Putamen (tissue), 1 donor: ENCODE measurements around the gene ABCB6.
A peak's percentile ranks its signal among the peaks of the same experiment; 100 is the strongest.

Experiments
- DNase-seq: peaks from one replicate; pipeline ENCODE4 v3.0.0-alpha.2; 2016; ENCODE audit warnings: low spot score

Gene ABCB6

DNA sequence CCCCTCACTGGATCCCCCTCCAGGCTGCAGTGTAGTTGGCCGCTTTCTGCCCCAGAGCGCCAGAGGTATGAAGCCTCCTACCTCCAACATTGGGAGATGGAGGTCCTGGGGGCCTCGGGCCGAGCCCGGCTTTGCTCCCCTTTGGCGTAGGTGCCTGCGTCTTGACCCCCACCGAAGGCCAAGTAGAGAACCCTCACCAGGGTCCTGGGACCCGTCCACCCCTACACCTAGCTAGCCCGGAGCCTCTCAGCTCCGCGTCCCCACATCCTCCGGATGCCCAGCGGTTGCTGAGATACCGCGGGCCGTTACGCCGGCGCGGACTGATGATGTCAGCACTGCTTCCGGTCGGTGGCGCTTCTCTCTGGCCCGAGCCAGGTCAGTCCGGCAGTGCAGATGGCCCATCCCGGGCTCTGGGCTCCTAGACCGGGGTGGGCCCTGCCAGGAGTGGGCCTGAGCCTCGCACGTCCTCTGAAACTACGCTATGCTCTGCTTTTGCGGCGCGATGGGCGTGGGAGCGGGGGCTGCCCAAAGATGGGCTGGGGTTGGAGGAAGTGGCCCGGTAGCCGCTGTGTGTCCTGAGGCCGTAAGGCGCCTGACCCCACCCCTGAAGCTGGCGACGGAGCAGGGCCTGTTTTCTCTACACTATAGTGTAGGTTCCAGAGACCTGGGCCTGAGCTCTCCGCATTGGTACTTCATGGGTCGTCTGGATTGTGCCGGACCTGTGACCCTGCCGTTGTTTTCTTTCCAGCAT is 26.6 kb upstream of the ABCB6 start, which contains the start of the genes GLB1L and STK16:
Gene GLB1L, minus strand, starts transcription at position 297 of the 751 bp plus-strand sequence. CDS start 1,871 bp downstream, outside the sequence.
Gene STK16, plus strand, starts transcription at position 332 of the 751 bp plus-strand sequence. CDS start 521 bp downstream, outside the sequence.
- DNase-seq: peak; percentile 90

- no peak for DNase-seq
Measured at GRCh38 chr2:219244789-219245147, 26.0 kb upstream of the ABCB6 start.

GRCh38 chr2:219243291-219243761 is 24.6 kb upstream of the ABCB6 start:
- no peak for DNase-seq

- no peak for DNase-seq
Measured at GRCh38 chr2:219234331-219234730, 15.6 kb upstream of the ABCB6 start.

GRCh38 chr2:219230059-219230540 is 11.3 kb upstream of the ABCB6 start:
- no peak for DNase-seq

- DNase-seq: peak; percentile 99
Measured at GRCh38 chr2:219229305-219230058, 10.7 kb upstream of the ABCB6 start, which contains the start of the genes ANKZF1 and ATG9A. ANKZF1 (plus strand) TSS chr2:219229806; CDS start chr2:219230258, 452 bp downstream. ATG9A (minus strand) TSS chr2:219229636; CDS start chr2:219228024, 1,612 bp downstream.

DNA sequence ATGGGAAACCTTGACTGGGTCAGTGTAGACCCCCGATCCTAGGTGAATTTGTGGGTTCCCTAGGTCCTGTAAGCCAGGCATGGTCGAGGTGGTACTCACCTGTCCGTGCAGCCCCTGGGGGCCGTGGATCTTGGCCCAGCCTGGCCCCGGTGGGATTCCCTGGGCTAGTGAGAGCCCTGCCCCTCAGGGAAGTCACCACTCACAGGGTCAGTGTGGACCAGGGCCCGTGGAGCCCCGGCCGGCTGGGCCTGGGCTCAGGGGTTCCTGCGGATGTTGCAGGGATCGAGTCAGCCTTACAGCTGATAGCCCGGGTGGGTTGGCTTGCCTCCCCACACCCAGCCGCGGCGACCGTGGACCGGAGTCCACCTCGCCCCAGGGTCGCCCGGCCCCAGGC is 10.2 kb upstream of the ABCB6 start:
- no peak for DNase-seq

- no peak for DNase-seq
Measured at GRCh38 chr2:219228041-219228910, 9.5 kb upstream of the ABCB6 start.

DNA sequence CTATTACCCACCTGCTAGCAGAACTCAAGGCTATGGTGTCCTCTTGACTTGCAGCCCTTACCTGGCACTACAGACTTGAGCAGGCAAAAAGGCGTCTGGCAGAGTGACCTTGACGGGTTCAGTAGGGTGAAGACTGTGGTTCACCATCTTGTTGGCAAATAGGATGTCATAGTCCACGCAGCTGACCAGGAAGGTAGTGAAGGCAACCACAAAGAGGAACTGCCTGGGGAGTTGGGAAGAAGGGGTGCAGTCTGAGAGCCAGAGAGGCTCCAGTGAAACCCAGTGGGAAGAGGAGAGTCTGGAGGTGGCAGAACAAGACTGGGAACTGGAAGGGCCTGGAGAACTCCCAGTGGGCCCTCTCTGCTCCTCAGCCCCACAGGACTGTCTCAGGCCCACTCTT is 6.6 kb upstream of the ABCB6 start:
- DNase-seq: no peak

DNA sequence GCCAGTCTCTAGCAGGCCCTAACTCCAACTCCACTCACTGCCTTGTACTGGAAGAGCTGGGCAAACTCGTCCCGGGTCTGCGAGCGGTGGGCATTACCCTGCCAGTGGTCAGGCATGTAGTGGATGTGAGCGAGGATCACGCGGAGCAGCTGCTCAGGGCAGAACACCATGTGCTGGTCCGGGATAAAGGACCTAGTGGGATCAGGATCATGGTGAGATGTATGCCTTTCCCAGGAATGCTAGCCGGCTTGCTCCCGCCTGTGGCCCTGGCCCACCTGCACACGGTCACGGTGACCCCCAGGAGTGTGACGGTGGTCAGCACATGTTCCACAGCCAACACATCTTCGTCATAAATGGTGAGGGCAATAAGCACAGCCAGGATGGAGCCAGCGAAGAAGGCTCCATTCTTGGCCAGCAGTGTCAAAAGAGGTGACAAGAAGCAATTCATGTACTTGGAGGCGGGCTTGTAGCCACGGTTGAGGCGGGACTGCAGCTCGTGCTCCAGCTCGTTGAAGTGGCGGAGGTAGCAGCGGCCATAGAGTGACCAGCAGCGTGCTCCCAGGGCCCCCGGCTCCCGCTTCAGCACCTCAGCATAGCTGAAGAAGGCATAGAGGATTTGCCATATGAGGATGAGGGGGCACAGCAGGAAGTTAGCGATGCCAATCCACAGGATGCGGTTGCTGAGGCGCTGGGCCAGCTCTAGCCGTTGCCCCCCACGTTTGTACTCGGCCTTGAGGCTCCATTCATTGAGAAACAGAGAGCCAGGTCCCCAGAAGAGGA is 5.3 kb upstream of the ABCB6 start:
- DNase-seq: no peak

- no peak for DNase-seq
Measured at GRCh38 chr2:219221957-219222518, 3.3 kb upstream of the ABCB6 start.

DNA sequence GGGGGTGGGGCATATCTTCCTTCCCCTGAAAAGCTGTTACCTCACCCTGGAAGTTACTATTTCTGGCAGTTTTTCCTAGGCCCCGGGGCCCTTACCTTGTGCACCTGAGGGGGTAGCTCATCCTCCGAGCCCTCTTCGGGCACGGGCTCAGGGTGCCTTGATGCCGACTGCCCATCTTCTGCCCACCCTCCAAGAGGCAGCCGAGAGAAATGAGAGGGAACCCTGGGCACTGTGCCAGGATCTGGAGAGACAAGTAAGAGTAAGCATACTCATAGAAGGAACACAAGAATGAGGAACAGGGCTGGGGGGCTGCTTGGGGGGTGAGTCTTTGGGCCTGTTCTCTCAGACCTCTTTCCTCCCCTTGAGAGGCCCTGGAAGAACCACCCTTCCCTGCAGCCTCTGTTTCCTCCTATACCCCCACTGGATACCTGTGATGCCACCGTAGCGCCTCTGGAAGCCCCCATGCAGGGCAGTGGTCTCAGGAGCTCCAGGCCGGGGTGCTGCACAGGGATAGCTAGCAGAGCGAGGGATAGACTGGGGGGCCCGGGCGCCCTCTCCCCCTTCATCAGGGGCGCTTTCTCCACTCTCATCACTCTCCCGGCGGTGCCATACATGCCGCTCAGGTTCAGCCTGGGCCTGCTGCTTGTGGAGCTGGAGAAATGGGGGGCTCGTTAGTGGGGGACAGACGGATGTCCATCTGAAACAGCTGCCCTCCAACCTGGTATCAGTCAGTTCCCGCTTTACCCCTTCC is 2.1 kb upstream of the ABCB6 start:
- DNase-seq: no peak

- no peak for DNase-seq
Measured at GRCh38 chr2:219219784-219220532, 1.2 kb upstream of the ABCB6 start.

DNA sequence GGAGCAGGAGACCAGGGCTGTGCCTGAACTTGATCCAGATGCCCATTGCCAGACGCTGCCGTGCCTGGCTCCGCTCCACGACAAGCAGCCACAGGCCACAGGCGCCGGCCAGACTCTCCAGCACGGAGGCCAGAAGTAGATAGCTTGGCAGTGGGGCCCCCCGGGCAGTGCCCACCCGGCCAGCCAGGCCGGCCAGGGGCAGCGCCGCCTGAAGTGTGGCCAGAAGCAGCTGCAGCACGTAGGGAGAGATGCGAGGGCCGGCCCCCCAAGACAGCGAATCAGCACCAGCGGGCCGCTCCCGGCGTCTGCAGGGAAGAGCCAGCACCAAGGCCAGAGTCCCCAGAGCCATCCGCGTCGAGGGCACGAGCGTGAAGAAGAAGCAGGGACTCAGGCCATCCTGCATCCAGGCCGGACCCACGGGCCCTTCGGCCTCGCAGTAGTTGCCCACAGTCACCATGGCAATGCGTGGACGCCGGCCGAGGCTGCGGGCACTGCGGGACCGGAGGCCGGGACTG is 484 bp downstream of the ABCB6 start:
- peak; percentile 55 for DNase-seq

DNA sequence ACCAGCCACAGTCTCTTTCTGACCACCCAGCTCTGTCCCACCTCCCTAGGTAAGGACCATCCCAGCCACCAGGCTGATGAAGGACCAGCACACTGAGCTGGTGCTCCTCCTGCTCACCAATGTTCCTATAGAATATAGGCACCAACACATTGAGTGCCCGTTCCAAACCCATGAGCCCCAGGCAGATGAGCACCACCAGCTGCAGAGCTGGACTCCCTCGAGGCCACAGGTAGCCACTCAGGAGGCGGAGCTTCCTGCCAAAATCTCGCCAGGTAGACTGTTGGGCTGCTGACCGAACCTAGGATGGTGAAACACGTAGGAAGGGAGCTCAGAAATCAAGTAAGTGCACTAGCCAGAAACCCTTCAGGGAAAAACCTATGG is 2.2 kb downstream of the ABCB6 start:
- no peak for DNase-seq

DNA sequence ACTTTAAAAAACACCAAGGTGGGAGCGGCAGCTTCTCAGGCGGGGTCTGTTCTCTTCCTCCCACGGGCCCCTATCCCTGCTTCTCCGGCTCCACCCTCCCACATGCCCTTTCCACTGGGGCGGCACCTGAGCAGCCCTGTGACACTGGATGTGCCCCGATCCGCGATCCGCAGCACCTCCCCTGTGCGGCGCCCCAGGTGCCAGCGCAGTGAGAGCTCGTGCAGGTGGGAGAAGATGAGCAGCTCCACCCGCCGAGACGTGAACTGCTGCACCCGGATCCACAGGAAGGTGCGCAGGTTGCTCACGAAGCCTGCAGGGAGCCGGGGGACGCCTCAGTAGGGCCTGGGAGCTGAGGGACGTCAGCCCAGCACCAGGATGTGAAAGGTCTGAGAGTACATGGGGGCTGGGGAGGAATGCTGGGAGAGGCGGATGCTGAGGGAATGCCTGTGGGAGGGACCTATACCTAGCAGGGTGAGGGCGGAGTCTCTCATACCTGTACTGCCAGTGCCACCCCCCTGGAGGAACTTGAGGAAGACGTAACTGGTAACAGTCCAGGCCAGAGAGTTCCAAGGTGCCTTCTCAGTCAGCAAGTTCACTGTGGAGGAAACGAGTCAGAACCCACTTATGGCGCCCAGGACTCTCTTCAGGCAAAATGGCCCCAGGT is 2.8 kb downstream of the ABCB6 start:
- no peak for DNase-seq

- no peak for DNase-seq
Measured at GRCh38 chr2:219214786-219215185, 4.0 kb downstream of the ABCB6 start.

DNA sequence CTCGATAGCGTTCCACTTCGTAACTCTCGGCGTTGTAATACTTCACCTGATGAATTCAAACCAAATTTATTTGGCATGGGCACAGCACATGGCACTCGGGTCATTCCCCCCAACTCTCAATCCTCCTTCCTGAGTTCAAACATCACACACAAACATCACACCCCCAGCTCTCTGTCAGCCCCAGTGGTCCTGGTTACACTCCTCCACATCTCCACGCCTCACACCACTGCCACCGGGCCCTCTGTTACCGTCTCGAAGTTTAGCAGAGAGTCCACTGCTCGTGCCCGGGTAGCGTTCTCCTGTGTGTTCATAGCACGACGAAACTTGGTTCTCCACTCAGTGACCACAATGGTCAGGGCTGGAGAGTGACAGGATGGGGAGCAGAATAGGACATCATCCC is 4.6 kb downstream of the ABCB6 start:
- no peak for DNase-seq
